Hematopoietic multipotent progenitor cell treated with erythropoietin and hydrocortisone succinate and interleukin-3 and kit ligand, for 17 days (in vitro differentiated cells): ENCODE measurements around the gene SH3PXD2A.

ENCODE experiments used
- DNase-seq: peaks from one replicate; pipeline ENCODE4 v3.0.0-alpha.2; 2015; ENCODE audit warnings: low spot score

SH3PXD2A gene

GRCh38 chr10:103874730-103875129 is 19.4 kb upstream of the SH3PXD2A start:
- no peak for DNase-seq

- DNase-seq: no peak
Measured at GRCh38 chr10:103872137-103872931, 17.0 kb upstream of the SH3PXD2A start.

DNA sequence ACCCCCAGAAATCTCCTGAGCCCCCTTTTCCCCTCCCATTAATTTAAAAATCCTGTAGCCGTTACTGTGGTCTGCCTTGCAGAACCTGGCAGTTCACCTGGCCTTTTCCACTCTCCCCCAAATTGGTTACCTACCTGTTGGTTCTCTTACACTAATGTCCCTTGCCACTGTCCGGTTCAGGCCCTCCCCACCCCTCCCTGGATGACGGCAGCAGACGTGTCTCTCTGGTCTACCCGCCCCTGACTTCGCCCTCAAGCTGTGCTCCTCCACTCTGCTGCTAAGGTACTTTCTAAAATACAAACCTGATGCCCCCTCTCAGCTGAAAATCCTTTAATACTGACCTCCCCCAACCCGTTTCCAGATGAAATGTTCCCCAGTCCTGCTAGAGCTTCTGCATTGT is 15.6 kb upstream of the SH3PXD2A start:
- DNase-seq: no peak

DNA sequence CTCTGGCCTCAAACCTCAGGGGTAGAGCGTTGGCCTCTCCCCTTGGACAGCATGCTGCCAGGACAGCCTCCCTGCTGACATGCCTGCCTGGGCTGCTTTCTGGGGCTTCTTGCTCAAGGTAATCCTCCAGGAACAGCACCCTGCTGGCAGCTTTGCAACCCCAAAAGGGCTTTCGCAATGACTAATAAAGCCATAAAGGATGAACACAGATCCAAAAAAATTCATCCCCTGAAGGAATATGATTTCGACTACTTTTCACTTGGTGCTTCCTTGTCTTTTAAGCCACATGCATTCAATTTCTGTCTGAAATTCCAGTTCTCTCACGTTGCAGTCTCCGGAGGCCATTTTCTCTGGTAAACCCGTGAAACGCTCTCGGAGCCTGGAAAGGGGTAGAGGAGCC is 15.1 kb upstream of the SH3PXD2A start:
- no peak for DNase-seq

DNA sequence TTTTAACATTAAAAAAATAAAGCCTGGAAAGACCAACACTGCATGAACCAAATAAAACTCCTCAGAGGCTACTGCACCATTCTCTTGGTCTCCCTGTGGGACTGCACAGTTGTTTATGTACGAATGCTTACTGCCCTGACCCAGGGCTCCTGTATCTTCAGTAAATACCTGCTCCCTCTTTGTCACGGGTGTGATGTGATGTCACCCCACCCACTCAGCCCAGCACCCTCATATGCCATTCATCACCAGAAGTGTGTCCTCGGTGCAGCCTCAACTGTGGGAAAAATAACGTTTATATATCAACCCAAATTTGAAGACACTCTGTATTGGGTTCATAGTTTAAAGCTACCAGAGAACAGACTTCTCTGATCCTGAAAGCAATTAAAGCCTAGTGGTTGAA is 14.0 kb upstream of the SH3PXD2A start:
- no peak for DNase-seq

- no peak for DNase-seq
Measured at GRCh38 chr10:103868200-103868599, 12.8 kb upstream of the SH3PXD2A start.

DNA sequence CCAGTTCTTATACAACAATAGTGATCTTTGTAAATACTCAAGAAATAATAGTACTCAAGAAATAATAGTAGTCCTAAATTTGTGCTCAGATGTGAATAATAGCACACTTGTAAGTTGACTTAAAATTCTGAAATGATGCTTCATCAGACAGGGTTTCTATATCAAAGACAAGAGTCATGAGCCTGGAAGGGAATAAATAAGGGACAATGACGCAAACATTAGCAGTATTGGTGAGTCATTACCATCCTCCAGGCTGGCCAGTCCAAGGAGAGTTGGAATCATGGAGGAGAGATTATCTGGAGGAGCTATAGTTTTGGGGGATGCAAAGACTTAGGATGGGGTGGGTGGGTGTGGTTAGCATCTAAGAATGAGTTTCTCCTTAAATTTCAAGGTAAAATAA is 6.1 kb upstream of the SH3PXD2A start:
- DNase-seq: no peak

DNA sequence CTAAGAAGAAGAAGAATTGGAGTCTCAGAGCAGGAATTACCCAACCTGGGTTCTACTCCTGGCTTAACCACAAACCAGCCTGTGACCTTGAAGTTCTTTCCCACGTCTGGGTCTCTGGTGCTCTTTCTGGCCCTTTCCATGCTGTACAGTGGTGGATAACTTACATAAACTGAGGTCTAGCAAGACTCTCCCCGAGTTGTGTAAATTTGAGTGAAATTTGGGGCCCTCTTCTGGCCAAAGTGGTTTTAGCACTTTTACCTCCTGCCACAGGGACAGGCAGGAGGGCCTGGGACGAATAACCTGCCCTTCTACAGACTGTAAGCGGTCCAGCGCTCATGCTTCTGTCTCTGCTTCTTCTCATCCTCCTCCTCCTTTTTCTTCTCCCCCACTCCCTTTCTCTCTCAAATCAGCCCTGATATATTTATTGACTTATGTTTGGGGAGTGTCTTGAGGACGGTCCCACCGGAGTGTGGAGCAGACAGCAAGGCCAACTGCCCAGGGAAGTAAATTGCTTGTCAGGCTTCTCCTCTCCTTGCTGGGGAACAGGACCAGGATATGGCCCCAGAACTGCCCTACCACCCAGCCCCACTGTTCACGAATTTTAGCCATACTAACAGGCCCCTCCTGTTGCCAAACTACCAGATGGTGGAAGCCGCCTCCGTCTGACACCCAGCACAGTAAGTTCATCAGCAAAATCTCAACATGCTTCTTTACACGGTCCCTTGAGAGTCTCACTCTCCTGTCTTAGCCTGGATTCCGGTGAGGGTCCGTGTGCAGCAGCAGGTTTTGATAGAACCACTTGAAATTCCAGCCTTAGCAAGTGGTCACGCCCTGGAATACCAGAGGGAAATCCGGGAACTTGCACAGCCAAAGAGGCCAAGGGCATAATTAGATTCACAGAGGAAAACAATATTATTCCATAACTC is 4.0 kb upstream of the SH3PXD2A start:
- peak; percentile 13 for DNase-seq

- no peak for DNase-seq
Measured at GRCh38 chr10:103858360-103858759, 3.0 kb upstream of the SH3PXD2A start.

DNA sequence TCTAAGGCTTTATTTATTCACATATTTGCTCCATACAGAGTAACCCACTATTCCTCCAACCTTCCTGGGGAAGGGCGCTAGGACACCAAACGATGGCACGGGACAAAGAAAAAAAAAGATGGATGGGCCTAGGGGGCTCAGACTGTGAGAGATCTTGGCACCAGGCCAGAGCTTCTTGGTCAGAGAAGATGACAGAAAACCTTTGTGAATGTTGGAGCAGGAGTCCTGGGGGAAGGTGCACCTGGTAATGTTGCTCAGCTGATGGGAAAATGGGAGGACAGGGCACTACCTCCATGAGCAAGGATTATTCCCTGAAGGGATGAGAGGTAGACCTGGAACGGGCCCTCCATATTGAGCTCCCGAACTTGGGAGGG is 1.4 kb upstream of the SH3PXD2A start:
- DNase-seq: no peak

GRCh38 chr10:103855852-103856796 is 748 bp upstream of the SH3PXD2A start:
- no peak for DNase-seq

DNA sequence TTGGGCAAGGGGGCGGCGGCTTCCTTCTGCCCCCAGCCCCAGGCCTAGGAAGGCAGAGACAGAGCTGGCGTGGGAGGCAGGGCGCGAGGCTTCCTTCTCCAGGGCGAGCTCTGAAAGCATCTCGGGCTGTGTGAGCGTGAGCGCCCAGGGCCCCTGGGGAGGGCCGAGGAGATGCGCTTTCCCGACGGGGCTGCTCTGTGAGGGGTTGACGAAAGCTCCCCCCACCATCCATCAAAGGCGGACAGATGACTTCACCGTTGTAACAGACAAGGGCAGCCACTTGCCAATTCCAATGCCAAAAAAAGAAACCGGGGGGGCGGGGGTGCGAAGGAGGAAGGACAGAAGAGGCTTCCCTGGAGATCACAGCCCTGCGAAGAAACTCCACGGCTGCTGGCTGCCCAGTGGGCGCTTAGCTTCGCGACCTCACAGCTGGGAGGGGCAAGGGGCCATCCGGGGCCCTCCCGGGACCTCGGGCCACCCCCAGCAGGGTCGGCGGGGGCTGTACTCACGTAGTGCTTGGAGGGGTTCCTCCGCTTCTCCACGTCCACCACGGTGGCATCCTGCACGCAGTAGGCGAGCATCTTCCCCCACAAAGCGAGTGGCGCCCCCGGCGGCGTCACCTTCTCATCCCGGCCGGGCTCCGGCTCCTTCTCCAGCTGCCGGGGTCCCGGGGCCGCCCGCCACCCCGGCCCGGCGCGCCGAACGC is 537 bp downstream of the SH3PXD2A start:
- no peak for DNase-seq

DNA sequence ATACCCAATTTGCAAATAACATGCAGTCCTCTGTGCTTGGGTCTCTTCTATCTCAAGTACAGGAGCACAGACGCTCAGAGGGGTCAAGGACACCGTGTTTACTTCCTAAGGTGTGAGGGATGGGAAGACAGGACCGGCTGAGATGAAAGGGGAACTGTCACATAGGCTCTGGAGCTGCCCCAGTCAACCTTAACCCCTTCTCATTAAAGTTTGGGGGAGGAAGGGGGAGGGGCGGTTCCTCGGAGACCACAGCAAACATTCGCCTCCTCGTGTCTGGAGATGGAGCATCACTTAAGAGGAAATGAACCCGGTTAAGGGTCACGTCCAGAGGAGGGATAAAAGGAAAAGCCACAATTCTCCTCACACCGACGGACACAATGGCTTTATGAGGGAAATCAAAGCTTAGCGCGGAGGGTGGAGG is 1.1 kb downstream of the SH3PXD2A start:
- no peak for DNase-seq

DNA sequence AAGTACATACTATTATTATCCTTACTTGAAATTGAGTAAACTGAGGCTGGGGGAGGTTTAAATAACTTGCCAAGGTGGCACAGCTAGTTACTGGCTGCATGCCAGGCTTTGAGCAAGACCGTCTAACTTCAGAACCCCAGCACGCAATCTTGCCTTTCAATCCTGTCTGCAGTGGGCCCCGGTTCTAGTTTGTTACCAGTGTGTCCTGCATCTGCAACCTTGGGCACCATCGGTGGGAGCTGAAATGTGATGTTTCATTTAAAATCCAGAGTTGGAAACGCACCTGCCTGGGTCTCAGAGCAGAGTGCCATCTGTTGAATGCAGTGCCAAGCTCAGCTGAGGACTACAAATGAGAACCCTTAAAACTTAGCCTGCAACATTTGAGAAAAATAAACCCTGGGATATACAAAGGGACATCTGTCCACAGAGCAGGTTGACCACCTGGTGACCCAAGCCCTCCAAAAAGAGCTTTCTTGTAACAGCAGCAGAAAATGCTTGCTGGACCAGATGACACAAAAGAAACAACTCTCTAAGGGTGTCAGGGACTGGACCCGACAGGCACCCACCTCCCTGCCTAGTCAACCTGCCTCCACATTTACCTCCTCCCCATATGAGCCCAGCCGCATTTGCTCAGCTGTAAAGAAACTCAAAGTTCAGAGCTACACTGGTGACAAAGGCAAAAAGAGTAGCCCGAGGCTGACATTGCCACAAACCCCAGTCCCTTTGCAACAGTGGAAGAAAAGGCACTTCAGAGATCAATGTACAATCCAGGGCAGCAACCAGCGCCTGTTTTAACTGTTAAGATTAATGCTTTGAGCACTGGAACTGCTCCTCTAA is 1.7 kb downstream of the SH3PXD2A start:
- no peak for DNase-seq

DNA sequence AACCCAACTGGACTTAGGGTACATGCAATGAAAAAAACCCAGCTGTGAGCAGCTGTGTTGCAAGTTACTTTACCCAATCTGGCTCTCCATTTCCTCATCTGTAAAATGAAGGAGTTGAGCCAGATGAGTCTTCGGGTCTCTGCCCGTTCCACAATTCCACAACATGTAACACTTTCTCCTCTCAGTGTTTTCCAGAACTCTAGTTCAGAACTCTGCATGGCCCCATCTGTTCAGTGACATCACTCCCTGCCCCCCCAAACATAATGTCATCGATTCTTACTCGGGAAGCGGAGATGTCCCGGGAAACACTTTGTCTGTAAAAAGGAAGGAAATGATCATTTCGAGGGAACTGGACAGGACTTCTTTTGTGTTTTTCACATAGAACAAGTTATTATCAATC is 2.5 kb downstream of the SH3PXD2A start:
- no peak for DNase-seq

GRCh38 chr10:103852189-103852711 is 3.1 kb downstream of the SH3PXD2A start:
- no peak for DNase-seq

- no peak for DNase-seq
Measured at GRCh38 chr10:103851261-103851660, 4.1 kb downstream of the SH3PXD2A start.

DNA sequence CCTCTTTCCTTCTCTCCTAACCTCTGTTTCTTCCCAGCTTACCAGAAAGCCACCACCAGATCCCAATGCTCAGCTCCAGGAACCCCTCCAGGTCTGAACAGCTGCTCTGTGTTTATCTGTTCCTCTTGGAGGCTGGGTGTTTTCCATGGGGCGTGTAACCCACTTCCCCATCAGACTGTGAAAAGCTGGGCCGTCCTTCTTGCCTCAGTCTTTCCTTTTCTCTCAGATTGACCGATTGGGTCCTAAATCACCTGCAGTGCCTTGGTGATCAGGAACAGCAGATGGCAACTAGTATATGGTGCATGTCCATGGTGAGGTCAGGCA is 4.8 kb downstream of the SH3PXD2A start:
- DNase-seq: no peak

DNA sequence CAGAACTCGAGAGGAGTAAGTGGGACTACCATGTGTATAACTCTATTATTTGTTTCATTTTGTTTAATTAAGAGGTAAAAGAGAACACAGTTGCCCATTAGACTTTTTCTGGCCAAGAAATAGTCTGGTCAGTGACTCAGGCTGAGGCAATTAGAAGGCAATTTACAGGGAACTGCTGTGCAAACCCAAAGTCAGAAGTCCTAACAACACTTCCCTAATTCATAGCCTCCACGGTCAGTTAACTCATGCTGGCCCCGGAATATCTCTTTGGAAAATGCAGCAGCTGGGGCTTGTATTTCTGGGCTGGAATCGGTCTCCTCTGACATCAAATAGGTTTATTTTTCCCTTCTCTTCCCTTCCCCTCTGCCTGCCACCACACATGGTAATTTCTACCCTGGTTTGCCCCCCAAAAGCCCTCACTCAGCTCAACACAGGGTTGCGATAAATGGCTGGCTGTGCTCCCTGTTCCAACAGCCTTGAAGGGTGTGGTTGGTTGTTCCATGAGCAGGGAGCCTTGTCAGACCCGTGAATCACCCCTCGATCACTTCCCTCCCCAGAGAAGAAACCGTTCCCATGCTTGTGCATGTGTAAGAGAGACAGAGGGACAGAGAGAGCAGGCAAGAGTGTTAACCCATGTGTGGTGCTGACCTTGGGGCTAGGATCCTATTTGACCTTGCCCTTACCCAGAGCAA is 5.3 kb downstream of the SH3PXD2A start:
- DNase-seq: no peak
